ENCODE results near the gene KTN1.

KTN1 gene

GRCh38 chr14:55686713-55687112 lies 106.7 kb downstream of the KTN1 start:
- Histone ChIP-seq H3K27ac (ENCODE audit: low read depth, low read length) (no peak overlapping the region), H3K4me1 (ENCODE audit: insufficient read depth, low read length) (no peaks in the 10 kb centered on the region), H3K9me3 (ENCODE audit: low read length) (no peaks in the 10 kb centered on the region), H3K4me3 (ENCODE audit: low read depth in 1 of 2, low read length in 2 of 2) (no peak overlapping the region), H3K36me3 (ENCODE audit: insufficient read depth, low read length) (peaks cover 24% of the 10 kb centered on the region), H3K27me3 (ENCODE audit: control insufficient read depth in 1 of 2, insufficient read depth in 2 of 2, low read length in 2 of 2) (no peaks in the 10 kb centered on the region), H3K9ac (ENCODE audit: low read length) (no peak overlapping the region)

DNA sequence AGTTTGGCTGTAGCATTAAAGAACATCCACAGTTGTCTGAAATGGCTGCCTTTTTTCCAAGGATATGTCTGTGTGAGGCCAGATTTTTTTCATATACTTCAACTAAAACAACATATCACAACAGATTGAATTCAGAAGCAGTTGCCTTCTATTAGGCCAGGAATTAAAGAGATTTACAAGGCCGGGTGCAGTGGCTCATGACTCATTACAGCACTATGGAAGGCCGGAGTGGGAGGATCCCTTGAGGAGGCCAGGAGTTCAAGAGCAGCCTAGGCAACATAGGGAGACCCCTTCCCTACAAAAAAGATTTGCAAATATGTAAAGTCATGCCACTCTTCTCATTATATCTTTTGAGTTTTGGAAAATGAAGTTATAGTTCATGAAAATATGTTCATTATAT lies 108.6 kb downstream of the KTN1 start:
- Histone ChIP-seq H3K4me3 (ENCODE audit: low read depth in 1 of 2, low read length in 2 of 2) (no peak overlapping the region), H3K36me3 (ENCODE audit: insufficient read depth, low read length) (peaks cover 17% of the 10 kb centered on the region), H3K27me3 (ENCODE audit: control insufficient read depth in 1 of 2, insufficient read depth in 2 of 2, low read length in 2 of 2) (no peaks in the 10 kb centered on the region), H3K9ac (ENCODE audit: low read length) (no peak overlapping the region), H3K27ac (ENCODE audit: low read depth, low read length) (no peak overlapping the region), H3K4me1 (ENCODE audit: insufficient read depth, low read length) (no peaks in the 10 kb centered on the region), H3K9me3 (ENCODE audit: low read length) (no peaks in the 10 kb centered on the region)

GRCh38 chr14:55689981-55690871 lies 110.2 kb downstream of the KTN1 start:
- H3K36me3 ChIP-seq (ENCODE audit: insufficient read depth, low read length), result peaks cover 13% of the 10 kb centered on the region
- H3K4me3 ChIP-seq (ENCODE audit: low read depth in 1 of 2, low read length in 2 of 2), result no peak overlapping the region
- no peaks in the 10 kb centered on the region for H3K4me1 ChIP-seq (ENCODE audit: insufficient read depth, low read length)
- H3K9ac ChIP-seq (ENCODE audit: low read length), result no peak overlapping the region
- H3K27me3 ChIP-seq (ENCODE audit: control insufficient read depth in 1 of 2, insufficient read depth in 2 of 2, low read length in 2 of 2), result no peaks in the 10 kb centered on the region
- no peak overlapping the region for H3K27ac ChIP-seq (ENCODE audit: low read depth, low read length)
- H3K9me3 ChIP-seq (ENCODE audit: low read length), result no peaks in the 10 kb centered on the region

GRCh38 chr14:55691659-55692058 lies 111.7 kb downstream of the KTN1 start:
- Histone ChIP-seq H3K36me3 (ENCODE audit: insufficient read depth, low read length) (peaks cover 4% of the 10 kb centered on the region), H3K9ac (ENCODE audit: low read length) (no peak overlapping the region), H3K4me3 (ENCODE audit: low read depth in 1 of 2, low read length in 2 of 2) (no peak overlapping the region), H3K4me1 (ENCODE audit: insufficient read depth, low read length) (no peaks in the 10 kb centered on the region), H3K27ac (ENCODE audit: low read depth, low read length) (no peak overlapping the region), H3K9me3 (ENCODE audit: low read length) (no peaks in the 10 kb centered on the region), H3K27me3 (ENCODE audit: control insufficient read depth in 1 of 2, insufficient read depth in 2 of 2, low read length in 2 of 2) (no peaks in the 10 kb centered on the region)

DNA sequence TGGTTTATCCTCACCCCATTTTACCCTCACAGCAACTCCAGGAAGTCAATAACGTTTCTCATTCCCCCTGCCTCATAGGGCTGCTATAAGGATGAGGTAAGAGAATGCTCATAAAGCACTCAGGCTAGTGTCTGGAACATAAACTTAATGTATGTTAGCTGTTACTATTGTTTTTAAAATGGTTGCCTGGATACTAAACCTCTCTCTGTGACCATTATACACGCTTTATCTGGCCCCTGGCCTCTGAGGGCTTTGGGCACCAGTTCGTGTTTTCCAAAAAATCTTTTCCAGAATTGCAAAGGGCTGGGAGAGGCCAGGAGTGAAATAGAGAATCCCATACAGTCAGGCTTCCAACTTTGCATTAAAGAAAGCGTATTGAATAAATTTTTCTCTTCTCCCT lies 113.9 kb downstream of the KTN1 start:
- Histone ChIP-seq H3K27me3 (ENCODE audit: control insufficient read depth in 1 of 2, insufficient read depth in 2 of 2, low read length in 2 of 2) (no peaks in the 10 kb centered on the region), H3K4me1 (ENCODE audit: insufficient read depth, low read length) (no peaks in the 10 kb centered on the region), H3K27ac (ENCODE audit: low read depth, low read length) (no peak overlapping the region), H3K9me3 (ENCODE audit: low read length) (no peaks in the 10 kb centered on the region), H3K36me3 (ENCODE audit: insufficient read depth, low read length) (no peaks in the 10 kb centered on the region), H3K9ac (ENCODE audit: low read length) (no peak overlapping the region), H3K4me3 (ENCODE audit: low read depth in 1 of 2, low read length in 2 of 2) (no peak overlapping the region)

GRCh38 chr14:55697414-55697861 lies 117.4 kb downstream of the KTN1 start:
- H3K4me3 ChIP-seq (ENCODE audit: low read depth in 1 of 2, low read length in 2 of 2), result no peak overlapping the region
- H3K36me3 ChIP-seq (ENCODE audit: insufficient read depth, low read length), result no peaks in the 10 kb centered on the region
- no peak overlapping the region for H3K27ac ChIP-seq (ENCODE audit: low read depth, low read length)
- no peaks in the 10 kb centered on the region for H3K9me3 ChIP-seq (ENCODE audit: low read length)
- H3K9ac ChIP-seq (ENCODE audit: low read length), result no peak overlapping the region
- no peaks in the 10 kb centered on the region for H3K4me1 ChIP-seq (ENCODE audit: insufficient read depth, low read length)
- no peaks in the 10 kb centered on the region for H3K27me3 ChIP-seq (ENCODE audit: control insufficient read depth in 1 of 2, insufficient read depth in 2 of 2, low read length in 2 of 2)

DNA sequence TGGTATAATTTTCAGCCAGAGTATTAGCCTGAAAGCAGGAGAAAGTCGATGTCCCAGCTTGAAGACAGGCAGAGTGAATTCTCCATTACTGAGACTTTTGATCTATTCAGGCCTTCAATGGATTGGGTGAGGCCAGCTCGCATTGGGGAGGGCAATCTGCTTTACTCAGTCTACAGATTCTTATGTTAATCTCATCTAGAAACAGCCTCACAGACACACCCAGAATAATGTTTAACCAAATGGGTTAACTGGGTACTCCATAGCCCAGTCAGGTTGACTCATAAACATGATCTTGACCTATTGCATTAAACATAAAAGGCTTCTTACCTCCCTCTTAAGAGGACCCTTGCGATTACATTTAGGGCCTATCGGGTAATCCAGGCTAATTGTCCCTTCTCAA lies 118.0 kb downstream of the KTN1 start:
- Histone ChIP-seq H3K27ac (ENCODE audit: low read depth, low read length) (no peak overlapping the region), H3K9ac (ENCODE audit: low read length) (no peak overlapping the region), H3K4me1 (ENCODE audit: insufficient read depth, low read length) (no peaks in the 10 kb centered on the region), H3K27me3 (ENCODE audit: control insufficient read depth in 1 of 2, insufficient read depth in 2 of 2, low read length in 2 of 2) (no peaks in the 10 kb centered on the region), H3K4me3 (ENCODE audit: low read depth in 1 of 2, low read length in 2 of 2) (no peak overlapping the region), H3K36me3 (ENCODE audit: insufficient read depth, low read length) (no peaks in the 10 kb centered on the region), H3K9me3 (ENCODE audit: low read length) (no peaks in the 10 kb centered on the region)

DNA sequence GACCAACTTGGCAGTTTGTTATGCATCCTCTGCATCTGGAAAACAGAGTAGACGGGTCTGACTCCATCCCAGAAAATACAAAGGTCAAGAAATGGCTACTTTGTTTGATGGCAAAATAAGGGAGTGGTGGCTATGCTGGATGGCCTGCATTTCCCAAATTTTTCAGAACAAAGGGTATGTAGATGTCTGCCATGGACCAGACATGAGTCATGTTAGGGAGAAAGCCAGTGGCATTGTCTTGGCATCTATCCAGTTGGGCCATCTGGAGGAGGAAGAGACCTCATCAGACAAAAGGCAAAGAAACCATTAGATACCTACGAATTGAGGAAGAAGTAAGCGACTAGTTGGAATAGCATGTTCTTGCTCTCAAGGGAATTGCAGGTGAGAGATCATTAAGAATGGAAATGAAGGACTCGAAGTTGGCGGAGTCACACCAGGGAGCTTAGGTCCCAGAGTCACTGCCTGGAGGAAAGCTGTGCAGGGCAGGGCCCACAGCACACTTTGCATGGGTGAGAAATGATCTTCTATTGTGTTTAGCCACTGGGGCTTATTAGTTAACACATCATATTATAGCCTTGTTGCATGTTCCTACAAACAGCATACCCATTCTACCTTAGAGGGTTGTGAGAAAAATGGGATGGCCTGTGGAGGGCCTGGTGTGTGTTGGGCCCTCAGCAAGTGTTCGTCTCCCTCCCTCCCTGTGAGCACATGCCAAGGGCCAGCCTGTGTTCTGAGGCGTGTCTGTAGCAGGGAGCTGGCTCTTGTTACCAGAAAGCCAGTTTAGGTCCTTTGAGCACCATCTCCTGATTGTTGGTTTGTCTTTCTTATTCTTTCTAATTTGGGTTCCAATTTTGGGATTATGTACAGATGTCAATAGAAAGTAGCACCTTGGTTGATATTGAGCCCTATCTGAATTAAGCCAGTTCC lies 119.4 kb downstream of the KTN1 start:
- Histone ChIP-seq H3K4me1 (ENCODE audit: insufficient read depth, low read length) (no peaks in the 10 kb centered on the region), H3K9me3 (ENCODE audit: low read length) (no peaks in the 10 kb centered on the region), H3K27me3 (ENCODE audit: control insufficient read depth in 1 of 2, insufficient read depth in 2 of 2, low read length in 2 of 2) (no peaks in the 10 kb centered on the region), H3K4me3 (ENCODE audit: low read depth in 1 of 2, low read length in 2 of 2) (no peak overlapping the region), H3K36me3 (ENCODE audit: insufficient read depth, low read length) (no peaks in the 10 kb centered on the region), H3K9ac (ENCODE audit: low read length) (no peak overlapping the region), H3K27ac (ENCODE audit: low read depth, low read length) (no peak overlapping the region)

DNA sequence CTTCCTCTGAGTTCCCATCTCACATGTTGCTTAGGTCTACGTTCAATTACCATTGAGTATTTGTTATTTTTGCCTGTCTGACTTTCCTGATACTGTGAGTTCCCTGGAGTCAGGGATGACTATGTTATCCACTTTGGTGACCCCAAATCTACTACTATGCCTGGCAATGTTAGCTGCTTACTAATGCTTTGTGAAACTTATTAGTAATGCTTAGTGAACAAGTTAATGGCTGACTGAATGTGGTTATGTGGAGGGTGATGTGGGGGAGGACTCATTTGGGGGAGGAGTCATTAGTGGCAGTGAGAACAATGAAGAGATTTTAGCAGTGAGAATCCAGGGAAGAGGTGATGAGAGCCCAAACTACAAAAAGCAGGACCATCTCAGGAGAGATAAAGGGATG lies 121.6 kb downstream of the KTN1 start:
- no peak overlapping the region for H3K4me3 ChIP-seq (ENCODE audit: low read depth in 1 of 2, low read length in 2 of 2)
- no peaks in the 10 kb centered on the region for H3K27me3 ChIP-seq (ENCODE audit: control insufficient read depth in 1 of 2, insufficient read depth in 2 of 2, low read length in 2 of 2)
- no peaks in the 10 kb centered on the region for H3K36me3 ChIP-seq (ENCODE audit: insufficient read depth, low read length)
- no peaks in the 10 kb centered on the region for H3K4me1 ChIP-seq (ENCODE audit: insufficient read depth, low read length)
- no peak overlapping the region for H3K27ac ChIP-seq (ENCODE audit: low read depth, low read length)
- H3K9ac ChIP-seq (ENCODE audit: low read length), result no peak overlapping the region
- H3K9me3 ChIP-seq (ENCODE audit: low read length), result no peaks in the 10 kb centered on the region

DNA sequence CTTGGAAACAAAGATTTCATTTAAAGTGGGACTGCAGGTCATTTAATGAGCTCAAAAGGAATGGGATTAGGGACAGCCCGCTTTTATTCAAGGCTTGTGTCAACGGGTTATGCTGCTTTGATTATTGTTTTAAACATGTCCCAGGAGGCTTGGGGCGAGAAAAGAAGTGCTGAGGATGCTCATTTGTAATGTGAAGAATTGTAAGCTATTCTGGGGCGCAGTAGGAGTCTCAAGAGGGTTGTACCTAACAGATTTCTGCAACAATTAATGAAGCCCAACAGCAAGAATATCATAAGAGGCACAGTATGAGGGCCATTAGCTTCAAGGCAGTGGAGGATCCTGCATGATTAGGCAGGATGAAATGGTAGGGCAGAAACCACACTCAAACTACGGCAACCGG lies 122.5 kb downstream of the KTN1 start:
- no peak overlapping the region for H3K27ac ChIP-seq (ENCODE audit: low read depth, low read length)
- no peak overlapping the region for H3K4me3 ChIP-seq (ENCODE audit: low read depth in 1 of 2, low read length in 2 of 2)
- no peaks in the 10 kb centered on the region for H3K9me3 ChIP-seq (ENCODE audit: low read length)
- no peaks in the 10 kb centered on the region for H3K4me1 ChIP-seq (ENCODE audit: insufficient read depth, low read length)
- H3K9ac ChIP-seq (ENCODE audit: low read length), result no peak overlapping the region
- no peaks in the 10 kb centered on the region for H3K36me3 ChIP-seq (ENCODE audit: insufficient read depth, low read length)
- no peaks in the 10 kb centered on the region for H3K27me3 ChIP-seq (ENCODE audit: control insufficient read depth in 1 of 2, insufficient read depth in 2 of 2, low read length in 2 of 2)

DNA sequence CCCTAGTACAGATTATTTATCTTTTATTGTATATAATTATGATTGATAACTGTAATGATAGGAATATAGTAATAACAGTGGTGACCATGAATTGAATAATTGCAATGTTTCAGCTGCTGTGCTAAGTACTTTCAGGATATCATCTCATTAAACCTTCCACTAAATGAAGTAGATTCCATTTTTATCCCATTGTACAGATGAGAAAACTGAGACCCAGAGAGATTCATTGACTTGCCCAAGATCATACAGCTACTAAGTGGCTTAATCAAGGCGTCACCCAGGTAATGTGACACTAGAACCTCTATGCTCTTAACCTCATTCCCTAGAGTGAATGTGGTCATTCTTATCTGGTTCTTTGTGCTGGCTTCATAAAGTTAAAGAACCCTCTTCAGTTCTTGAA lies 124.6 kb downstream of the KTN1 start:
- Histone ChIP-seq H3K9me3 (ENCODE audit: low read length) (no peaks in the 10 kb centered on the region), H3K27ac (ENCODE audit: low read depth, low read length) (no peak overlapping the region), H3K36me3 (ENCODE audit: insufficient read depth, low read length) (no peaks in the 10 kb centered on the region), H3K4me1 (ENCODE audit: insufficient read depth, low read length) (no peaks in the 10 kb centered on the region), H3K4me3 (ENCODE audit: low read depth in 1 of 2, low read length in 2 of 2) (no peak overlapping the region), H3K27me3 (ENCODE audit: control insufficient read depth in 1 of 2, insufficient read depth in 2 of 2, low read length in 2 of 2) (no peaks in the 10 kb centered on the region), H3K9ac (ENCODE audit: low read length) (no peak overlapping the region)

Data from muscle layer of colon (tissue), 2 donors.